ENCODE data around the gene NOL6.

DNA sequence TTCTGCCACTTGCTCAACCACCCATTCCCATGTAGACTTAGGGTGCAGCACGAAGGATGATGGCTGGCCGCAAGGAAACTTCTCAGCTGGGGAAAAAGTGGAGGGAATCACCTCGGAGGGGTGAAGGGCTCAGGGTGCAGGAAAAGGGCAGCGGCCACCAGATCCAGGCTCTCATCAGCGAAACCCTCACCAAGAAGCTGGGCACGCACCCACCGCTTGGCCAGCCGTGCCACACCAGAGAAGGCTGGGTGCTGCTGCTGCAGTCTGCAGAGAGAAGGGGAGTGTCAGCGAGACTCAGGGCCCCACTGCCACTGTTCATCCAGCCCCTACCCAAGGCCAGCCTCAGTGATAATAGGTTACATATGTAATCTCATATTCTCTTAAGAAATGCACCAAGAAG is 8.6 kb downstream of the NOL6 start:
- TF ChIP-seq CTCF (IDR thresholded peaks at IDR 0.05; ENCODE audit: low read length) (no peak), EZH2 (optimal IDR thresholded peaks at IDR 0.05; ENCODE audit: low read depth, low read length) (no peak)
